ENCODE measurements around the gene FZD4. TPM values are rescaled to one million over a fixed set of nuclear protein-coding genes. Genes with fewer than 3 reads are reported as not detected.

Gene FZD4
- total RNA-seq, 1 experiment from 2014 or later, result 4.4 TPM

DNA sequence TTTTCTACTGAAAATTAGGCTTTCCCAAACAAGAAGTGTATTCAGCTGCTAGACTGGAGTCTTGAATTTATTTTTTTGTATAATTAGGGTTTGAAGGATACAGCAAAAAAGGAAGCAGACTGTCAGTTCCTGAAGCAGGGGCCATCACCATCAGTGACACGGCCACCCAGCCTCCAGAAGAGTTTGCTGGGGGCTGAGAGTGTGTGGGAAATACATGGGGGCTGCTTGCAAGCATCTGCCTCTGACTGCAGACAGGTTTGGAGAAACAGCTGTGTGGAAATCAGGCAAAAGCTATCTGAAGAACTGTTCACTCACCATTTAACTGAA, 23.0 kb downstream of the FZD4 start:
- TF ChIP-seq CEBPB (IDR thresholded peaks at IDR 0.05; ENCODE audit: low read depth) (no peak), CBX3 (IDR thresholded peaks at IDR 0.05; ENCODE audit: low read depth) (no peak), ZFX (IDR thresholded peaks at IDR 0.05) (no peak), POLR2A (IDR thresholded peaks at IDR 0.05; ENCODE audit: borderline replicate concordance, extremely low read depth, insufficient read depth, insufficient read length) (no peak), EZH2phosphoT487 (IDR thresholded peaks at IDR 0.05; ENCODE audit: borderline replicate concordance) (no peak), ZNF274 (IDR thresholded peaks at IDR 0.05; ENCODE audit: low read depth, low read length) (no peak), SRF (IDR thresholded peaks at IDR 0.05; ENCODE audit: low read depth) (no peak), EZH2 (IDR thresholded peaks at IDR 0.05) (no peak), TCF7L2 (IDR thresholded peaks at IDR 0.05; ENCODE audit: borderline replicate concordance, extremely low read depth, insufficient read depth, insufficient read length) (no peak), YY1 (IDR thresholded peaks at IDR 0.05; ENCODE audit: extremely low read depth, insufficient replicate concordance, low read depth, low read length) (no peak), EGR1 (IDR thresholded peaks at IDR 0.05; ENCODE audit: low read depth) (no peak), JUND (IDR thresholded peaks at IDR 0.05) (no peak), RAD21 (IDR thresholded peaks at IDR 0.05; ENCODE audit: low read depth) (no peak), POLR2AphosphoS5 (IDR thresholded peaks at IDR 0.05; ENCODE audit: low read depth, low read length) (no peak)
- TF ChIP-seq, protein P1, sequence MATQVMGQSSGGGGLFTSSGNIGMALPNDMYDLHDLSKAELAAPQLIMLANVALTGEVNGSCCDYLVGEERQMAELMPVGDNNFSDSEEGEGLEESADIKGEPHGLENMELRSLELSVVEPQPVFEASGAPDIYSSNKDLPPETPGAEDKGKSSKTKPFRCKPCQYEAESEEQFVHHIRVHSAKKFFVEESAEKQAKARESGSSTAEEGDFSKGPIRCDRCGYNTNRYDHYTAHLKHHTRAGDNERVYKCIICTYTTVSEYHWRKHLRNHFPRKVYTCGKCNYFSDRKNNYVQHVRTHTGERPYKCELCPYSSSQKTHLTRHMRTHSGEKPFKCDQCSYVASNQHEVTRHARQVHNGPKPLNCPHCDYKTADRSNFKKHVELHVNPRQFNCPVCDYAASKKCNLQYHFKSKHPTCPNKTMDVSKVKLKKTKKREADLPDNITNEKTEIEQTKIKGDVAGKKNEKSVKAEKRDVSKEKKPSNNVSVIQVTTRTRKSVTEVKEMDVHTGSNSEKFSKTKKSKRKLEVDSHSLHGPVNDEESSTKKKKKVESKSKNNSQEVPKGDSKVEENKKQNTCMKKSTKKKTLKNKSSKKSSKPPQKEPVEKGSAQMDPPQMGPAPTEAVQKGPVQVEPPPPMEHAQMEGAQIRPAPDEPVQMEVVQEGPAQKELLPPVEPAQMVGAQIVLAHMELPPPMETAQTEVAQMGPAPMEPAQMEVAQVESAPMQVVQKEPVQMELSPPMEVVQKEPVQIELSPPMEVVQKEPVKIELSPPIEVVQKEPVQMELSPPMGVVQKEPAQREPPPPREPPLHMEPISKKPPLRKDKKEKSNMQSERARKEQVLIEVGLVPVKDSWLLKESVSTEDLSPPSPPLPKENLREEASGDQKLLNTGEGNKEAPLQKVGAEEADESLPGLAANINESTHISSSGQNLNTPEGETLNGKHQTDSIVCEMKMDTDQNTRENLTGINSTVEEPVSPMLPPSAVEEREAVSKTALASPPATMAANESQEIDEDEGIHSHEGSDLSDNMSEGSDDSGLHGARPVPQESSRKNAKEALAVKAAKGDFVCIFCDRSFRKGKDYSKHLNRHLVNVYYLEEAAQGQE (IDR thresholded peaks at IDR 0.05; ENCODE audit: low read depth), result no peak
- TF ChIP-seq, protein P2, sequence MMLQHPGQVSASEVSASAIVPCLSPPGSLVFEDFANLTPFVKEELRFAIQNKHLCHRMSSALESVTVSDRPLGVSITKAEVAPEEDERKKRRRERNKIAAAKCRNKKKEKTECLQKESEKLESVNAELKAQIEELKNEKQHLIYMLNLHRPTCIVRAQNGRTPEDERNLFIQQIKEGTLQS (IDR thresholded peaks at IDR 0.05), result no peak
- TF ChIP-seq, protein P3, sequence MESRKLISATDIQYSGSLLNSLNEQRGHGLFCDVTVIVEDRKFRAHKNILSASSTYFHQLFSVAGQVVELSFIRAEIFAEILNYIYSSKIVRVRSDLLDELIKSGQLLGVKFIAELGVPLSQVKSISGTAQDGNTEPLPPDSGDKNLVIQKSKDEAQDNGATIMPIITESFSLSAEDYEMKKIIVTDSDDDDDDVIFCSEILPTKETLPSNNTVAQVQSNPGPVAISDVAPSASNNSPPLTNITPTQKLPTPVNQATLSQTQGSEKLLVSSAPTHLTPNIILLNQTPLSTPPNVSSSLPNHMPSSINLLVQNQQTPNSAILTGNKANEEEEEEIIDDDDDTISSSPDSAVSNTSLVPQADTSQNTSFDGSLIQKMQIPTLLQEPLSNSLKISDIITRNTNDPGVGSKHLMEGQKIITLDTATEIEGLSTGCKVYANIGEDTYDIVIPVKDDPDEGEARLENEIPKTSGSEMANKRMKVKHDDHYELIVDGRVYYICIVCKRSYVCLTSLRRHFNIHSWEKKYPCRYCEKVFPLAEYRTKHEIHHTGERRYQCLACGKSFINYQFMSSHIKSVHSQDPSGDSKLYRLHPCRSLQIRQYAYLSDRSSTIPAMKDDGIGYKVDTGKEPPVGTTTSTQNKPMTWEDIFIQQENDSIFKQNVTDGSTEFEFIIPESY (IDR thresholded peaks at IDR 0.05; ENCODE audit: extremely low read depth, insufficient replicate concordance, low read length), result no peak
- TF ChIP-seq, protein P4, sequence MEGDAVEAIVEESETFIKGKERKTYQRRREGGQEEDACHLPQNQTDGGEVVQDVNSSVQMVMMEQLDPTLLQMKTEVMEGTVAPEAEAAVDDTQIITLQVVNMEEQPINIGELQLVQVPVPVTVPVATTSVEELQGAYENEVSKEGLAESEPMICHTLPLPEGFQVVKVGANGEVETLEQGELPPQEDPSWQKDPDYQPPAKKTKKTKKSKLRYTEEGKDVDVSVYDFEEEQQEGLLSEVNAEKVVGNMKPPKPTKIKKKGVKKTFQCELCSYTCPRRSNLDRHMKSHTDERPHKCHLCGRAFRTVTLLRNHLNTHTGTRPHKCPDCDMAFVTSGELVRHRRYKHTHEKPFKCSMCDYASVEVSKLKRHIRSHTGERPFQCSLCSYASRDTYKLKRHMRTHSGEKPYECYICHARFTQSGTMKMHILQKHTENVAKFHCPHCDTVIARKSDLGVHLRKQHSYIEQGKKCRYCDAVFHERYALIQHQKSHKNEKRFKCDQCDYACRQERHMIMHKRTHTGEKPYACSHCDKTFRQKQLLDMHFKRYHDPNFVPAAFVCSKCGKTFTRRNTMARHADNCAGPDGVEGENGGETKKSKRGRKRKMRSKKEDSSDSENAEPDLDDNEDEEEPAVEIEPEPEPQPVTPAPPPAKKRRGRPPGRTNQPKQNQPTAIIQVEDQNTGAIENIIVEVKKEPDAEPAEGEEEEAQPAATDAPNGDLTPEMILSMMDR (IDR thresholded peaks at IDR 0.05 in 2 of 3, conservative IDR thresholded peaks at IDR 0.05 in 1 of 3; ENCODE audit: borderline replicate concordance in 1 of 3, insufficient read depth in 1 of 3, low read depth in 2 of 3, low read length in 2 of 3), result no peak
- no peak overlapping the region for H3K27ac ChIP-seq (ENCODE audit: low read depth, low read length)
- no peaks in the 10 kb centered on the region for H3K4me1 ChIP-seq (ENCODE audit: control insufficient read depth in 1 of 2, insufficient read depth in 2 of 2, low read length in 2 of 2)
- H3K79me2 ChIP-seq (ENCODE audit: insufficient read depth, low read length), result no peaks in the 10 kb centered on the region
- no peak overlapping the region for H3K4me3 ChIP-seq (replicated peaks in 1 of 2; ENCODE audit: low read depth in 1 of 2, low read length in 2 of 2)
- no peak overlapping the region for H2AFZ ChIP-seq (ENCODE audit: low read depth, low read length, poor library complexity, severe bottlenecking)
- no peak overlapping the region for H3K4me2 ChIP-seq (ENCODE audit: low read length)
- H3K9me2 ChIP-seq (ENCODE audit: insufficient read depth), result no peaks in the 10 kb centered on the region
- no peaks in the 10 kb centered on the region for H3K27me3 ChIP-seq (ENCODE audit: insufficient read depth, low read length)
- intact Hi-C loops (cut with micrococcal nuclease), result no loop called here
- ChIA-PET RAD21 (ENCODE audit: low non-redundant PET in 1 of 2, low total read pairs in 2 of 2, uncharacterized antibody in 2 of 2, unreplicated experiment in 2 of 2) (no interaction called here), POLR2A (no interaction called here), CTCF (no interaction called here)
- H4K20me1 ChIP-seq (ENCODE audit: insufficient read depth), result no peaks in the 10 kb centered on the region
- no peak for ATAC-seq
- DNase-seq (ENCODE audit: low read depth, low spot score), result no peak
- H3K9me3 ChIP-seq (ENCODE audit: control insufficient read depth in 1 of 2, insufficient read depth in 1 of 2, low read depth in 1 of 2, low read length in 2 of 2), result no peaks in the 10 kb centered on the region
- no peaks in the 10 kb centered on the region for H3K36me3 ChIP-seq (ENCODE audit: control insufficient read depth in 1 of 2, insufficient read depth in 2 of 2, low read length in 2 of 2)
- BruUV-seq (replicated peaks), result no TSS peak
- H3K9ac ChIP-seq (ENCODE audit: low read length), result no peak overlapping the region
